ENCODE data around the gene SNN.

The SNN gene

DNA sequence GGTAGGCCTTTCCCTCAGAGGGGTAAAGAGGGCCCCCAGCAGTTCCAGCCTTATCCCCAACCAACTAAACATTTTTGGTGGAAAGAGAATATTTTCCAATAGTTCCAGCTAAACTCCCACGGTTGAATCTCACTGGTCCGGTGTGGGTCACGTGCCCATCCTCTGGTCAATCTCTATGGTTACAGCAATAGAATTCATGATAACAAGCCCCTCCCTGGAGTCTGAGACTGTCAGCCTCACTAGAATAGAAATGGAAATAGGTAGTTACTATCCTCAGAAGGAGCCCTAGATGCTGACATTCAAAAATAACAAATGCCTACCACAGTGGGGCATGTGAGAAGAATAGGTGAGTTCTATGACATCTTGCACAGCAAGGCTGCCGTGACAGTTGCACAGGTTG lies 44.0 kb upstream of the SNN start:
- Histone ChIP-seq H3K27ac (no peak overlapping the region), H3K36me3 (no peaks in the 10 kb centered on the region), H3K27me3 (ENCODE audit: insufficient read depth, low read depth, severe bottlenecking) (no peaks in the 10 kb centered on the region), H3K9me3 (ENCODE audit: severe bottlenecking) (peaks cover 2% of the 10 kb centered on the region), H3K4me3 (ENCODE audit: low read depth, low read length) (no peak overlapping the region)
- TF ChIP-seq, protein P1, sequence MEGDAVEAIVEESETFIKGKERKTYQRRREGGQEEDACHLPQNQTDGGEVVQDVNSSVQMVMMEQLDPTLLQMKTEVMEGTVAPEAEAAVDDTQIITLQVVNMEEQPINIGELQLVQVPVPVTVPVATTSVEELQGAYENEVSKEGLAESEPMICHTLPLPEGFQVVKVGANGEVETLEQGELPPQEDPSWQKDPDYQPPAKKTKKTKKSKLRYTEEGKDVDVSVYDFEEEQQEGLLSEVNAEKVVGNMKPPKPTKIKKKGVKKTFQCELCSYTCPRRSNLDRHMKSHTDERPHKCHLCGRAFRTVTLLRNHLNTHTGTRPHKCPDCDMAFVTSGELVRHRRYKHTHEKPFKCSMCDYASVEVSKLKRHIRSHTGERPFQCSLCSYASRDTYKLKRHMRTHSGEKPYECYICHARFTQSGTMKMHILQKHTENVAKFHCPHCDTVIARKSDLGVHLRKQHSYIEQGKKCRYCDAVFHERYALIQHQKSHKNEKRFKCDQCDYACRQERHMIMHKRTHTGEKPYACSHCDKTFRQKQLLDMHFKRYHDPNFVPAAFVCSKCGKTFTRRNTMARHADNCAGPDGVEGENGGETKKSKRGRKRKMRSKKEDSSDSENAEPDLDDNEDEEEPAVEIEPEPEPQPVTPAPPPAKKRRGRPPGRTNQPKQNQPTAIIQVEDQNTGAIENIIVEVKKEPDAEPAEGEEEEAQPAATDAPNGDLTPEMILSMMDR (IDR thresholded peaks at IDR 0.05; ENCODE audit: low read depth, low read length) = no peak
- DNase-seq = no peak

DNA sequence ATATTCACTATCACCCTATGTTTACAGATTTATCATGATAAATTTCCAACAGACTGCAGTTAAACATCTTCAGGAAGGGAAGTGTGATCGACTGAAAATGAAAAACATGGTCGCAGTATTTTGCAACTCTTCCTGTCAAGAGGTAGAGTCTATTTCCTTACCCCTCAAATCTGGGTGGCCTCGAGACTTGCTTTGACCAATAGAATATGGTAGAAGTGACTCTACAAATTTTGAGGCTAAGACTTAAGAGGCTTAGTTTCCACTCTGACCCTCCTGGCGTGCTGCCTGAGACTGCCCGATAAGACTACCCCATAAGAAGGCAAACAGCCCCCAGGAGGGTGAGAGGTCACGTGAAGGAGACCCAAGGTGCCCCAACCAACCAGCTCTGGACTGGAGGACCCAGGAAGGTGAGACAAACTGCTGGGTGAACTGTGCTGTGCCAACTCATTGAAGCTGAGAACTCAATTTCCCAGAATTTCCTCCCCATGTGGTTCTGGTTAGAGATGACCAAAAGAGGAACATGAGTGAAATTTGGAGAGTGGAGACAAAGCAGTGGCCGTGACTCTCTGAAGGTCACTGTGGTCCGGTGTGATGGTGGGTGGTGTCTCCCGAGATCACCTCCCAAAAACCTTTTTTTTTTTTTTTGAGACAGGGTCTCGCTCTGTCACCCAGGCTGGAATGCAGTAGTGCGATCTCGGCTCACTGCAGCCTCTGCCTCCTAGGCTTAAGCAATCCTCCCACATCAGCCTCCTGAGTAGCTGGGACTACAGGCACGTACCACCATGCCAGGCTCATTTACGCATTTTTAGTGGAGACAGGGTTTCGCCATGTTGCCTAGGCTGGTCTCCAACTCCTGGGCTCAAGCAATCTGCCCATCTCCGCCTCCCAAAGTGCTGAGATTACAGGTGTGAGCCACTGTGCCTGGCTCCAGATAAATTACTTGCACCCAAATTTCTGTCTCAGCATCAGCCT lies 43.3 kb upstream of the SNN start:
- DNase-seq = no peak
- no peaks in the 10 kb centered on the region for H3K36me3 ChIP-seq
- H3K9me3 ChIP-seq (ENCODE audit: severe bottlenecking) = peaks cover 2% of the 10 kb centered on the region
- no peak overlapping the region for H3K27ac ChIP-seq
- TF ChIP-seq, protein P1 (IDR thresholded peaks at IDR 0.05; ENCODE audit: low read depth, low read length) = no peak
- no peak overlapping the region for H3K4me3 ChIP-seq (ENCODE audit: low read depth, low read length)
- no peaks in the 10 kb centered on the region for H3K27me3 ChIP-seq (ENCODE audit: insufficient read depth, low read depth, severe bottlenecking)

DNA sequence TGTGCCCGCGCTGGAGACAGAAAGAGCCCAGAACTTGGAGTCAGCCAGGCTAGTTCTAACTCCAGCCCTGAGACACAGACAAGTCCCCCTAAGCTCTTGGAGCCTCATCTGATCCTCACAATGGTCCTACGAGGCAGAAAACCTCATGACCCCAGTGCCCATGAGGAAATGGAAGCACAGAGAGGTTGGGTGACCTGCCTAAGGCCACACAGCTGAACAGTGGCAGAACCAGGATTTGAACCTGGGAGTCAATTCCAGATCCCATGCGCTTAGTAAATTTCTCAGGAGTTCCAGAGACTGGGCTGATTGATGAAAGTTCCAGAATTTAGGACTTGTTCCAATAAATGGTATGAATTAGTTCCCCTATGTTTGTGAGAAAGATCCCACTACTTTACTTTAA lies 42.5 kb upstream of the SNN start:
- TF ChIP-seq, protein P1 (IDR thresholded peaks at IDR 0.05; ENCODE audit: low read depth, low read length) = no peak
- no peaks in the 10 kb centered on the region for H3K36me3 ChIP-seq
- no peak overlapping the region for H3K4me3 ChIP-seq (ENCODE audit: low read depth, low read length)
- no peak overlapping the region for H3K27ac ChIP-seq
- no peak for DNase-seq
- no peaks in the 10 kb centered on the region for H3K9me3 ChIP-seq (ENCODE audit: severe bottlenecking)
- no peaks in the 10 kb centered on the region for H3K27me3 ChIP-seq (ENCODE audit: insufficient read depth, low read depth, severe bottlenecking)

DNA sequence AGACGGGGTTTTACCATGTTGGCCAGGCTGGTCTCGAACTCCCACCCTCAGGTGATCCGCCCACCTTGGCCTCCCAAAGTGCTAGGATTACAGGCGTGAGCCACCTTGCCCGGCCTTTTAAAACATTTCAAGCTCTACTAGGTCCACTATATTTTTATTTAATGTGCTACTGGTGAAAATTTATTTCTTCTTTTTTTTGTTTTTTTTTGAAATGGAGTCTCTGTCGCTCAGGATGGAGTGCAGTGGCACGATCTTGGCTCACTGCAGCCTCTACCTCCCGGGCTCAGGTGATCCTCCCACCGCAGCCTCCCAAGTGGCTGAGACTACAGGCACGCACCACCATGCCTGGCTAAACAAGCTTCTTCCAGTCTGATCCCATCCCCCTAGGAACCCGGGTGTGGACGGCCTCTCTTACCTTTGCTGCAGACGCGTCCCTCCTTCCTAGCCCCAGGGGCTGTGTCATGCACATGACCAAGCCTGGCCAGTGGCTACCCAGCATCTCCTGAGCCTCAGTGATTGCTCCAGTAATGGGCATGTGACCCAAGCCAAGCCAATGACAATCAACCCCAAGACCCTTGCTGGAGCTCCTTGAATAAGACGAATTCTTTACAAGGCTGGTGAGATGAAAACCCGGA lies 41.5 kb upstream of the SNN start:
- Histone ChIP-seq H3K4me3 (ENCODE audit: low read depth, low read length) (no peak overlapping the region), H3K27ac (no peak overlapping the region), H3K9me3 (ENCODE audit: severe bottlenecking) (no peaks in the 10 kb centered on the region), H3K36me3 (no peaks in the 10 kb centered on the region), H3K27me3 (ENCODE audit: insufficient read depth, low read depth, severe bottlenecking) (no peaks in the 10 kb centered on the region)
- DNase-seq = no peak
- TF ChIP-seq, protein P1 (IDR thresholded peaks at IDR 0.05; ENCODE audit: low read depth, low read length) = no peak

DNA sequence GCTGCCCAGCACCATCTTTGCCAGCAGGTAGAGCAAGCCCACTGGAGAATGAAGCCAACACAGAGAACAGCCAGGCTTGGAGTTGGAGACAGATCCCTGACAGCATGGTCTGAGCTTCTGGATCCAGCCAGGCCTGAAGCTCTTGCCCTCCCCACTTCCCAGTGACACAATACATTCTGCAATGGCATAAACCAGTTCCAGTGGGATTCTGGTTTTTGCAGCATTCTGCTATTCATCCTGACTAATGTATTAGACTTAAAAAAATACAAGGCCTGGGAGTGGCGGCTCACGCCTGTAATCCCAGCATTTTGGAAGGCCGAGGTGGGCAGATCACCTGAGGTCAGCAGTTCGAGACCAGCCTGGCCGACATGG lies 41.0 kb upstream of the SNN start:
- H3K27me3 ChIP-seq (ENCODE audit: insufficient read depth, low read depth, severe bottlenecking) = no peaks in the 10 kb centered on the region
- H3K4me3 ChIP-seq (ENCODE audit: low read depth, low read length) = no peak overlapping the region
- TF ChIP-seq, protein P1 (IDR thresholded peaks at IDR 0.05; ENCODE audit: low read depth, low read length) = no peak
- H3K36me3 ChIP-seq = no peaks in the 10 kb centered on the region
- DNase-seq = no peak
- no peak overlapping the region for H3K27ac ChIP-seq
- no peaks in the 10 kb centered on the region for H3K9me3 ChIP-seq (ENCODE audit: severe bottlenecking)
